Prostate gland (tissue), 2 donors: ENCODE data around the gene C16orf96. TPM values are rescaled to one million over a fixed set of nuclear protein-coding genes. Genes with fewer than 3 reads are reported as not detected.
"Not testable (repeated sequence)": the region's sequence is repeated elsewhere in the genome, so short reads cannot be mapped to it uniquely, and the experiment has no call there.

Experiments used
- DNase-seq: peaks from one replicate; pipeline ENCODE4 v3.0.0-alpha.2; 2019; ENCODE audit warnings: low spot score
- H3K27ac ChIP-seq, 2 donors: fragments of 200-600 bp; sonication (generic); 2 replicates each; pipeline ENCODE4 v1.5.1; 2017 to 2019
- H3K27me3 ChIP-seq: fragments of 200-600 bp; sonication (generic); replicated peaks from 2 replicates; pipeline ENCODE4 v1.5.1; 2019; ENCODE audit not compliant: insufficient read depth
- H3K36me3 ChIP-seq, 2 donors: fragments of 200-600 bp; sonication (generic); 1 replicate in 1 of 2; 2 replicates in 1 of 2; pipeline versions ENCODE4 v1.5.1 to v1.8.1; 2017 to 2019
- H3K4me1 ChIP-seq: fragments of 200-600 bp; sonication (generic); replicated peaks from 2 replicates; pipeline ENCODE4 v1.5.1; 2019
- H3K4me3 ChIP-seq, 2 donors: fragments of 200-600 bp; sonication (generic); 2 replicates each; pipeline ENCODE4 v1.5.1; 2017 to 2019
- H3K9me3 ChIP-seq: fragments of 200-600 bp; sonication (generic); 2 replicates; pipeline ENCODE4 v1.5.1; 2017
- POLR2A ChIP-seq: fragments of 450-650 bp; IDR thresholded peaks from one replicate; pipeline ENCODE4 v1.6.1; 2016; ENCODE audit warnings: antibody characterized with exemption, mild to moderate bottlenecking
- POLR2AphosphoS5 ChIP-seq: sonication (generic); formaldehyde crosslinking; IDR thresholded peaks from one replicate; pipeline ENCODE4 v1.6.1; 2017; ENCODE audit warnings: antibody characterized with exemption
- WGBS: methylation state at CpG from one replicate; pipeline ENCODE4 v1.1.5; 2018; 5-methylcytosine and 5-hydroxymethylcytosine counted together
- intact Hi-C: fragments of 100-400 bp; cut with DNase I; formaldehyde crosslinking; loops from one replicate; pipeline ENCODE4 v1.14.2; 2022
- total RNA-seq, 2 donors: library from RNA; depleted of rRNA; stranded (reverse); fragments of >200 nt; gene quantifications; one replicate each; pipeline ENCODE4 v1.1.0, GENCODE V29; 2016
- TF ChIP-seq, protein P1 (sequence below), 4 experiments: fragments of 200-600 bp in 2 of 4; fragments of 450-650 bp in 2 of 4; sonication (generic) in 2 of 4; IDR thresholded peaks; 1 replicate in 3 of 4; 2 replicates in 1 of 4; pipeline ENCODE4 v1.5.1; 2016 to 2019; ENCODE audit warnings: antibody characterized with exemption in 4 of 4, mild to moderate bottlenecking in 2 of 4, moderate library complexity in 2 of 4

C16orf96 gene
- total RNA-seq, 2 donors from 2014 or later, result 0.27 to 3.8 TPM

DNA sequence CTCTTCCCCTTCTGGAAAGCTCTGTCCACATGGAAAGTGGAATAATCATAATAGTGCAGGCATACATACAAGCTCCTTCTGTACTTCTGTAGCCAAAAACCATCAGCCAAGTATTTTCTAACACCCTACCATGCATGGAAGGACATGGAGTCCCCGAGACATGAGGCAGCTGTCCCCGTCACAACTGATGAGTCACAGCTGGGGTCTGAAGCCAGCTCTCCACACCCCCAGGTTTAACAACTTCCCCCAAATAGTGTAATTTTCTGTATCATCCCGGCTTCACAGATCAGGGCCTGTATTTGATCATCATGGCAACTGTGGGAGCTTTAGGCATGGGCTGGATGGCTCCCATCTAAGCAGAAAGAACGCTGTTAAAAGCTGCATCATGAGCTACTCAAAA, 16.6 kb downstream of the C16orf96 start:
- 46% methylated on average over 4 of the region's 4 CpGs for WGBS
- intact Hi-C loops, result no loop called here

DNA sequence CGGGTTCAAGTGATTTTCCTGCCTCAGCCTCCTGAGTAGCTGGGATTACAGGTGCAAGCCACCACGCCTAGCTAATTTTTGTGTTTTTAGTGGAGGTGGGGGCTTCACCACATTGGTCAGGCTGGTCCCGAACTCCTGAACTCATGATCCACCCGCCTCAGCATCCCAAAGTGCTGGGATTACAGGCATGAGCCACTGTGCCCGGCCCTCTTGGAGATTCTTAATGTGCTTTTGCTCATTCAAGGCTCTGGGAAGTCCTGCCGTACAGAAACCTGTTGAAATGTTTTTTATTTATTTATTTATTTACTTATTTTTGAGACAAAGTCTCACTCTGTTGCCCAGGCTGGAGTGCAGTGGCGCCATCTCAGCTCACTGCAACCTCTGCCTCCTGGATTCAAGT, 17.8 kb downstream of the C16orf96 start:
- 79% methylated on average over 7 of the region's 7 CpGs for WGBS
- H3K36me3 ChIP-seq, H3K27me3 ChIP-seq, H3K9me3 ChIP-seq, DNase-seq, H3K27ac ChIP-seq, intact Hi-C loops, H3K4me3 ChIP-seq, H3K4me1 ChIP-seq: not testable (repeated sequence)

More for the DNA sequence above, 16.6 kb downstream of the C16orf96 start:
- no peaks in the 10 kb centered on the region for H3K4me1 ChIP-seq
- no peak for DNase-seq
- no peaks in the 10 kb centered on the region for H3K9me3 ChIP-seq
- no peak overlapping the region for H3K27ac ChIP-seq
- no peaks in the 10 kb centered on the region for H3K27me3 ChIP-seq
- TF ChIP-seq POLR2AphosphoS5 (no peak), POLR2A (no peak)
- TF ChIP-seq, protein P1, sequence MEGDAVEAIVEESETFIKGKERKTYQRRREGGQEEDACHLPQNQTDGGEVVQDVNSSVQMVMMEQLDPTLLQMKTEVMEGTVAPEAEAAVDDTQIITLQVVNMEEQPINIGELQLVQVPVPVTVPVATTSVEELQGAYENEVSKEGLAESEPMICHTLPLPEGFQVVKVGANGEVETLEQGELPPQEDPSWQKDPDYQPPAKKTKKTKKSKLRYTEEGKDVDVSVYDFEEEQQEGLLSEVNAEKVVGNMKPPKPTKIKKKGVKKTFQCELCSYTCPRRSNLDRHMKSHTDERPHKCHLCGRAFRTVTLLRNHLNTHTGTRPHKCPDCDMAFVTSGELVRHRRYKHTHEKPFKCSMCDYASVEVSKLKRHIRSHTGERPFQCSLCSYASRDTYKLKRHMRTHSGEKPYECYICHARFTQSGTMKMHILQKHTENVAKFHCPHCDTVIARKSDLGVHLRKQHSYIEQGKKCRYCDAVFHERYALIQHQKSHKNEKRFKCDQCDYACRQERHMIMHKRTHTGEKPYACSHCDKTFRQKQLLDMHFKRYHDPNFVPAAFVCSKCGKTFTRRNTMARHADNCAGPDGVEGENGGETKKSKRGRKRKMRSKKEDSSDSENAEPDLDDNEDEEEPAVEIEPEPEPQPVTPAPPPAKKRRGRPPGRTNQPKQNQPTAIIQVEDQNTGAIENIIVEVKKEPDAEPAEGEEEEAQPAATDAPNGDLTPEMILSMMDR (IDR thresholded peaks at IDR 0.05), result no peak
- no peak overlapping the region for H3K4me3 ChIP-seq
- no peaks in the 10 kb centered on the region for H3K36me3 ChIP-seq

DNA sequence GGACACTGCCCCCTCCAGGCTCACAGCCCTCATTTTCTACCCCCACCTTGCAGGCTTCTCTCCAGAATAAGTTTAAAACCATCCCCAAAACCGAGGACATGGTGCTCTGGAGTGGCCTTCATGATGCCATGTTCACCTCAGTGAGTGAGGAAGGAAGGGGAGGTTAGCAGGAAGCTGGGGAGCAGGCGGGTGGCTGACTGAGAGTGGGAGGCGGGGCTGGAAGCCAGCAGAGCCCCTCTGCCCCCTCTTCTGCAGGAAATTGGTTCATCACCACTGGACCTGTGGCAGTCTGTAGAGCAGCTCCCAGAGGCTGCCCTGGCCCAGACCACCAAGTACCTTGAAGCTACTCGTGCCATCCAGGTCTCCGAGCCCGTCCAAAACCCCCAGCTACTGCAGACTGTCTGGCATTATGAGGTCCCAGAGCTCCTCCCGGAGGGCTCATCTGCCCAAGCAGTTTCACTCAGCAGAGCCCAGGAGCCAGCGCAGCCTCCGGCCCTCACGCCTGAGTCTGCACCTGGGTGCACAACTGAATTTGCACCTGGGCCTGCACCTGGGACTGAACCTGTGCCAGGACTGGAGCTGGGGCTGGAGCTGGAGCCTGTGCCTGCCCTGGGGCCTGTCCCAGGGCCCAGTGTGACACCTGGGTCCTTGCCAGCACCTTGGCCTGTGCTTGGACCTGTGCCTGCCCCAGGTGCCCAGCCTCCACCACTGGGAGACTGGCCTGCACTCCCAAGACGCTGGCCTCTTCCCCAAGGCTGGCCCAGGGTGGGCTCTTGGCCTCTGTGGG, 19.0 kb downstream of the C16orf96 start:
- Histone ChIP-seq H3K36me3 (no peaks in the 10 kb centered on the region), H3K4me3 (no peak overlapping the region), H3K27ac (no peak overlapping the region), H3K27me3 (no peaks in the 10 kb centered on the region), H3K9me3 (no peaks in the 10 kb centered on the region), H3K4me1 (no peaks in the 10 kb centered on the region)
- intact Hi-C loops, result no loop called here
- no peak for TF ChIP-seq POLR2AphosphoS5
- no peak for TF ChIP-seq POLR2A
- TF ChIP-seq, protein P1 (IDR thresholded peaks at IDR 0.05), result no peak
- WGBS, result 80% methylated on average over 4 of the region's 11 CpGs
- DNase-seq, result no peak

DNA sequence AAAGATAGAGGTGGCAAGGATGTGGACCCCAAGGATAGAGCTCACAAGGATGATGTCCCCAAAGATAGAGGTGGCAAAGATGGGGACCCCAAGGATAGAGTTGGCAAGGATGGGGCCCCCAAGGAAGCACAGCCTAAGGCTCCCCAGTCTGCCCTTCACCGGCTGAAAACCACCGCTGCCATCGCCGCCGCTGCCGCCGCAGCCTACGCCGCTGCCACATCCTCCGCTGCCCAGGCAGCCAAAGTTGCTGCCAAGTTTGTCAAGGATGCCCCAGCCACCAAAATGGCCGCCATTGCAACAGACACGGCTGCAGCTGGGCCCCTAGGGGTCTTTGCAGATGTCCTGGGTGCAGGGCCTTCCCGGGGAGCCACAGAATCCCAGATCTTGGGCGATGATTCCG, 19.9 kb downstream of the C16orf96 start:
- DNase-seq, result no peak
- intact Hi-C loops, result no loop called here
- Histone ChIP-seq H3K9me3 (no peaks in the 10 kb centered on the region), H3K4me3 (no peak overlapping the region), H3K27me3 (no peaks in the 10 kb centered on the region), H3K36me3 (no peaks in the 10 kb centered on the region), H3K27ac (no peak overlapping the region), H3K4me1 (no peaks in the 10 kb centered on the region)
- WGBS, result 93% methylated on average over 12 of the region's 15 CpGs
- TF ChIP-seq POLR2AphosphoS5 (no peak), POLR2A (no peak)
- TF ChIP-seq, protein P1 (IDR thresholded peaks at IDR 0.05), result no peak

DNA sequence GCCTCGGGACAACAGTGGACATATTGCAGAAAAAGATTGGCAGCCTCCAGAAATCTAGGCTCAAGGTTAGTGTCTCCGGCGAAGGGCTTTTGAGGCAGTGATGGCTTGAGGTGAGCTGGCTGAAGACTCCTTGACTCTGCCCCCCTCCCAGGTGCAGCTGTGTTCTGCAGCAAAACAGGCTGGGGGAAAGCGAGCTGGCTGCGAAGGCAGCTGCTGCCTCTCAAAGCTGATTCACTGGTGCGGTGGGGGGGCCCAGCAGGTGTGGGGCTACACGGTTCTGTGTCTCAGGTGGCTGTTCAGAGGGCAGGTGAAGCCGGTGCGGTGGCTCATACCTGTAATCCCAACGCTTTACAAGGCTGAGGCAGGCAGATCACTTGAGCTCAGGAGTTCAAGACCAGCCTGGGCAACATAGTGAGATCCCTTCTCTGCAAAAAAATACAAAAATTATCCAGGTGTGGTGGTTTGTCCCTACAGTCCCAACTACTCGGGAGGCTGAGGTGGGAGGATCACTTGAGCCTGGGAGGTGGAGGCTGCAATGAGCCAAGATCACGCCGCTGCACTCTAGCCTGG, 22.9 kb downstream of the C16orf96 start:
- DNase-seq, result no peak
- intact Hi-C loops, result no loop called here
- Histone ChIP-seq H3K4me3 (no peak overlapping the region), H3K36me3 (no peaks in the 10 kb centered on the region), H3K4me1 (no peaks in the 10 kb centered on the region), H3K27ac (no peak overlapping the region), H3K9me3 (no peaks in the 10 kb centered on the region), H3K27me3 (no peaks in the 10 kb centered on the region)
- TF ChIP-seq, protein P1 (IDR thresholded peaks at IDR 0.05), result no peak
- no peak for TF ChIP-seq POLR2A
- no peak for TF ChIP-seq POLR2AphosphoS5
- 81% methylated on average over 13 of the region's 13 CpGs for WGBS
